Kasumi-1 (cell line): ENCODE data around the gene CEP135.
"Not testable (repeated sequence)": the region's sequence is repeated elsewhere in the genome, so short reads cannot be mapped to it uniquely, and the experiment has no call there.

ENCODE experiments used
- DNase-seq, 2 experiments: peaks; one replicate each; lab custom pipeline; 2025; lab: John Stamatoyannopoulos, UW

CEP135 gene

GRCh38 chr4:56072730-56073129 lies 124.0 kb downstream of the CEP135 start:
- not testable (repeated sequence) for DNase-seq

GRCh38 chr4:56077676-56078075 lies 128.9 kb downstream of the CEP135 start:
- no peak for DNase-seq

- DNase-seq = no peak
These were observed 130.1 kb downstream of the CEP135 start for GRCh38 chr4:56078866-56079265.

GRCh38 chr4:56080384-56080783 lies 131.6 kb downstream of the CEP135 start:
- DNase-seq = no peak

GRCh38 chr4:56082829-56083228 lies 134.1 kb downstream of the CEP135 start:
- DNase-seq = peak; percentile 56 to 77
